SK-N-SH (cell line): Measurements from ENCODE around the gene GRM7.

ENCODE experiments used
- CHD2 ChIP-seq: fragments of 150-350 bp; IDR thresholded peaks from 2 replicates; pipeline ENCODE4 v1.6.1; 2018; ENCODE audit warnings: low read length; ENCODE audit not compliant: partially characterized antibody
- EZH2phosphoT487 ChIP-seq: fragments of 200-600 bp; sonication (generic); IDR thresholded peaks from 2 replicates; pipeline ENCODE4 v1.6.1; 2017; ENCODE audit warnings: low read depth, mixed run types, mild to moderate bottlenecking, antibody characterized with exemption, moderate library complexity, borderline replicate concordance
- MEF2A ChIP-seq: IDR thresholded peaks from 2 replicates; pipeline ENCODE4 v1.4.0; 2012; ENCODE audit warnings: low read depth, borderline replicate concordance
- MXI1 ChIP-seq: IDR thresholded peaks from 2 replicates; pipeline ENCODE4 v1.6.1; 2012; ENCODE audit warnings: mild to moderate bottlenecking, low read depth, low read length, improper control_type of control experiment
- POLR2AphosphoS5 ChIP-seq: IDR thresholded peaks from 2 replicates; pipeline ENCODE4 v1.6.1; 2012; ENCODE audit warnings: low read depth, low read length
- RCOR1 ChIP-seq: fragments of 150-350 bp; IDR thresholded peaks from 2 replicates; pipeline ENCODE4 v1.6.1; 2017; ENCODE audit warnings: antibody characterized with exemption, low read length
- TAF1 ChIP-seq: IDR thresholded peaks from 2 replicates; pipeline ENCODE4 v1.6.1; 2012; ENCODE audit warnings: low read depth, mild to moderate bottlenecking, low read length, moderate library complexity, borderline replicate concordance
- TF ChIP-seq, protein P1 (sequence below): IDR thresholded peaks from 2 replicates; pipeline ENCODE4 v1.6.1; 2012; ENCODE audit warnings: mild to moderate bottlenecking, low read depth, low read length, moderate library complexity
- TF ChIP-seq, protein P2 (sequence below): fragments of 200-600 bp; sonication (generic); IDR thresholded peaks from 2 replicates; pipeline ENCODE4 v1.6.1; 2017; ENCODE audit warnings: antibody characterized with exemption, mild to moderate bottlenecking, moderate library complexity
- TF ChIP-seq, protein P3 (sequence below): IDR thresholded peaks from 2 replicates; pipeline ENCODE4; 2012
- TF ChIP-seq, protein P4 (sequence below): IDR thresholded peaks from 2 replicates; pipeline ENCODE4 v1.4.0; 2012; ENCODE audit warnings: low read depth, borderline replicate concordance

DNA sequence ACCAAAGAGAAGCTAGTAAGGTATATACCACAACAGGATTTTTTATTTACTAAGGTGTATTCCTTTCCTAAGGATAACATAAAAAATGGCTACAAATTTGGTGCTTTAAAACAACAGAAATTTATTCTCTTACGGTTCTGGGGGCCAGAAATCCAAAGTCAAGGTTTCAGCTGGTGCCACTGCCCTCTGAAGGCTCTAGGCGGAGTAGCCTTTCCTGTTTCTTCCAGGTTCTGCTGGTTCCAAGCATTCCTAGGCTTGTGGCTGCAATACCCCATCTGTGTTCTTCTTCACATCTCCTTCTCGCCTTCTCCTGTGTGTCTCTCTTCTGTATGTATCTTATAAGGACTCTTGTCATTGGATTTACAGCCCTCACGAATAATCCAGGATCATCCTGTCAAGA, 549.9 kb downstream of the GRM7 start:
- no peak for TF ChIP-seq POLR2AphosphoS5
- no peak for TF ChIP-seq RCOR1
- TF ChIP-seq, protein P1, sequence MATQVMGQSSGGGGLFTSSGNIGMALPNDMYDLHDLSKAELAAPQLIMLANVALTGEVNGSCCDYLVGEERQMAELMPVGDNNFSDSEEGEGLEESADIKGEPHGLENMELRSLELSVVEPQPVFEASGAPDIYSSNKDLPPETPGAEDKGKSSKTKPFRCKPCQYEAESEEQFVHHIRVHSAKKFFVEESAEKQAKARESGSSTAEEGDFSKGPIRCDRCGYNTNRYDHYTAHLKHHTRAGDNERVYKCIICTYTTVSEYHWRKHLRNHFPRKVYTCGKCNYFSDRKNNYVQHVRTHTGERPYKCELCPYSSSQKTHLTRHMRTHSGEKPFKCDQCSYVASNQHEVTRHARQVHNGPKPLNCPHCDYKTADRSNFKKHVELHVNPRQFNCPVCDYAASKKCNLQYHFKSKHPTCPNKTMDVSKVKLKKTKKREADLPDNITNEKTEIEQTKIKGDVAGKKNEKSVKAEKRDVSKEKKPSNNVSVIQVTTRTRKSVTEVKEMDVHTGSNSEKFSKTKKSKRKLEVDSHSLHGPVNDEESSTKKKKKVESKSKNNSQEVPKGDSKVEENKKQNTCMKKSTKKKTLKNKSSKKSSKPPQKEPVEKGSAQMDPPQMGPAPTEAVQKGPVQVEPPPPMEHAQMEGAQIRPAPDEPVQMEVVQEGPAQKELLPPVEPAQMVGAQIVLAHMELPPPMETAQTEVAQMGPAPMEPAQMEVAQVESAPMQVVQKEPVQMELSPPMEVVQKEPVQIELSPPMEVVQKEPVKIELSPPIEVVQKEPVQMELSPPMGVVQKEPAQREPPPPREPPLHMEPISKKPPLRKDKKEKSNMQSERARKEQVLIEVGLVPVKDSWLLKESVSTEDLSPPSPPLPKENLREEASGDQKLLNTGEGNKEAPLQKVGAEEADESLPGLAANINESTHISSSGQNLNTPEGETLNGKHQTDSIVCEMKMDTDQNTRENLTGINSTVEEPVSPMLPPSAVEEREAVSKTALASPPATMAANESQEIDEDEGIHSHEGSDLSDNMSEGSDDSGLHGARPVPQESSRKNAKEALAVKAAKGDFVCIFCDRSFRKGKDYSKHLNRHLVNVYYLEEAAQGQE, result no peak
- TF ChIP-seq EZH2phosphoT487, result no peak
- TF ChIP-seq, protein P2, sequence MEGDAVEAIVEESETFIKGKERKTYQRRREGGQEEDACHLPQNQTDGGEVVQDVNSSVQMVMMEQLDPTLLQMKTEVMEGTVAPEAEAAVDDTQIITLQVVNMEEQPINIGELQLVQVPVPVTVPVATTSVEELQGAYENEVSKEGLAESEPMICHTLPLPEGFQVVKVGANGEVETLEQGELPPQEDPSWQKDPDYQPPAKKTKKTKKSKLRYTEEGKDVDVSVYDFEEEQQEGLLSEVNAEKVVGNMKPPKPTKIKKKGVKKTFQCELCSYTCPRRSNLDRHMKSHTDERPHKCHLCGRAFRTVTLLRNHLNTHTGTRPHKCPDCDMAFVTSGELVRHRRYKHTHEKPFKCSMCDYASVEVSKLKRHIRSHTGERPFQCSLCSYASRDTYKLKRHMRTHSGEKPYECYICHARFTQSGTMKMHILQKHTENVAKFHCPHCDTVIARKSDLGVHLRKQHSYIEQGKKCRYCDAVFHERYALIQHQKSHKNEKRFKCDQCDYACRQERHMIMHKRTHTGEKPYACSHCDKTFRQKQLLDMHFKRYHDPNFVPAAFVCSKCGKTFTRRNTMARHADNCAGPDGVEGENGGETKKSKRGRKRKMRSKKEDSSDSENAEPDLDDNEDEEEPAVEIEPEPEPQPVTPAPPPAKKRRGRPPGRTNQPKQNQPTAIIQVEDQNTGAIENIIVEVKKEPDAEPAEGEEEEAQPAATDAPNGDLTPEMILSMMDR, result no peak
- TF ChIP-seq MEF2A, result no peak
- no peak for TF ChIP-seq MXI1
- TF ChIP-seq, protein P3, sequence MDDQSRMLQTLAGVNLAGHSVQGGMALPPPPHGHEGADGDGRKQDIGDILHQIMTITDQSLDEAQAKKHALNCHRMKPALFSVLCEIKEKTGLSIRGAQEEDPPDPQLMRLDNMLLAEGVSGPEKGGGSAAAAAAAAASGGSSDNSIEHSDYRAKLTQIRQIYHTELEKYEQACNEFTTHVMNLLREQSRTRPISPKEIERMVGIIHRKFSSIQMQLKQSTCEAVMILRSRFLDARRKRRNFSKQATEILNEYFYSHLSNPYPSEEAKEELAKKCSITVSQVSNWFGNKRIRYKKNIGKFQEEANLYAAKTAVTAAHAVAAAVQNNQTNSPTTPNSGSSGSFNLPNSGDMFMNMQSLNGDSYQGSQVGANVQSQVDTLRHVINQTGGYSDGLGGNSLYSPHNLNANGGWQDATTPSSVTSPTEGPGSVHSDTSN, result no peak
- TF ChIP-seq CHD2, result no peak
- TF ChIP-seq TAF1, result no peak
- TF ChIP-seq, protein P4, sequence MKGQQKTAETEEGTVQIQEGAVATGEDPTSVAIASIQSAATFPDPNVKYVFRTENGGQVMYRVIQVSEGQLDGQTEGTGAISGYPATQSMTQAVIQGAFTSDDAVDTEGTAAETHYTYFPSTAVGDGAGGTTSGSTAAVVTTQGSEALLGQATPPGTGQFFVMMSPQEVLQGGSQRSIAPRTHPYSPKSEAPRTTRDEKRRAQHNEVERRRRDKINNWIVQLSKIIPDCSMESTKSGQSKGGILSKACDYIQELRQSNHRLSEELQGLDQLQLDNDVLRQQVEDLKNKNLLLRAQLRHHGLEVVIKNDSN, result no peak
